Measurements from ENCODE around the gene DLGAP1.

GRCh38 chr18:3468833-3469232 lies 986.3 kb downstream of the DLGAP1 start:
- TF ChIP-seq POLR2A (IDR thresholded peaks at IDR 0.05) (no peak), CTCF (IDR thresholded peaks at IDR 0.05 in 4 of 5, conservative IDR thresholded peaks at IDR 0.05 in 1 of 5) (no peak)
